ENCODE results near the gene ZNF664. TPM values are rescaled to one million over a fixed set of nuclear protein-coding genes. Genes with fewer than 3 reads are reported as not detected.
A peak's percentile ranks its signal among the peaks of the same experiment; 100 is the strongest.

ZNF664 gene
- total and polyA plus RNA-seq, 9 of the 15 experiments (the other 6 are each of a cell fraction or from before 2014, with no cell fraction given): 3.3 to 101 (median 63.6) TPM

GRCh38 chr12:123928274-123928865, 44.6 kb upstream of the ZNF664 start:
- in situ Hi-C loops (cut with MboI): no loop called here
- Histone ChIP-seq H3K4me2 (ENCODE audit: insufficient read depth, low read length) (no peak overlapping the region), H3K36me3 (ENCODE audit: control insufficient read depth, insufficient read depth, low read length) (no peaks in the 10 kb centered on the region), H3K27ac (ENCODE audit: extremely low read depth, low read depth, low read length) (no peak overlapping the region), H3K9ac (ENCODE audit: insufficient read depth in 1 of 2, low read depth in 2 of 2, low read length in 2 of 2) (no peak overlapping the region; a peak in 1 of 4 replicates), H4K20me1 (replicated peaks; ENCODE audit: control insufficient read depth, insufficient read depth, low read length) (0 out of 2 replicates have a peak, but pooled peaks cover 3% of the 10 kb centered on the region), H2AFZ (ENCODE audit: low read depth, low read length) (no peak overlapping the region), H3K79me2 (ENCODE audit: control insufficient read depth, insufficient read depth, low read length) (no peaks in the 10 kb centered on the region), H3K9me1 (ENCODE audit: control insufficient read depth, insufficient read depth, low read length) (no peaks in the 10 kb centered on the region), H3K27me3 (ENCODE audit: control insufficient read depth in 2 of 2, insufficient read depth in 2 of 2, low read length in 2 of 2) (peaks cover 53 to 90% of the 10 kb centered on the region in 2 experiments), H3K9me3 (replicated peaks; ENCODE audit: control insufficient read depth, insufficient read depth, low read depth, low read length) (no peaks in the 10 kb centered on the region), H3K4me3 (no peak overlapping the region), H3K4me1 (replicated peaks in 1 of 2; ENCODE audit: control insufficient read depth in 2 of 2, insufficient read depth in 2 of 2, low read length in 2 of 2) (peaks cover 0 to 4% of the 10 kb centered on the region in 2 experiments; a peak in 2 of 5 replicates)
- WGBS (ENCODE audit: insufficient coverage, low coverage, missing lambda C conversion rate): 10% methylated on average over 15 of the region's 15 CpGs
- ChIA-PET CTCF (ENCODE audit: low intra/inter-chr PET ratio) (no interaction called here), POLR2A (interaction anchor here (0.6 to 1.1 kb wide), 3 partner anchors 10 to 60 kb away, joined by 3 read pairs; no protein-coding TSS in a partner anchor)
- peak; percentile 85 for ATAC-seq
- no TSS peak for BruUV-seq (replicated peaks)
- no peak for FAIRE-seq
- intact Hi-C loops (cut with micrococcal nuclease): loop anchor here (5.0 kb wide), 1 partner anchor 126 kb away; no protein-coding TSS in a partner anchor
- TF ChIP-seq CTCF (IDR thresholded peaks at IDR 0.05 in 2 of 3, conservative IDR thresholded peaks at IDR 0.05 in 1 of 3; ENCODE audit: insufficient read depth in 2 of 3, low read depth in 1 of 3, low read length in 3 of 3) (peak; percentile 32 to 47 (median 41); a peak in 4 of 6 replicates), CTBP1 (IDR thresholded peaks at IDR 0.05; ENCODE audit: borderline replicate concordance) (peak; percentile 15; the same call in 1 of the 2 replicates), NR0B1 (IDR thresholded peaks at IDR 0.05; ENCODE audit: partially characterized antibody) (no peak), THRB (CRISPR knock-in tag; conservative IDR thresholded peaks at IDR 0.05) (no peak), RAD21 (CRISPR knock-in tag; conservative IDR thresholded peaks at IDR 0.05 in 1 of 2, IDR thresholded peaks at IDR 0.05 in 1 of 2) (peak; percentile 29 to 53), TARDBP (IDR thresholded peaks at IDR 0.05) (no peak)
- DNase-seq (ENCODE audit: extremely low read depth in 1 of 4, low spot score in 3 of 4): peak in 3 of 4 experiments; percentile 28 to 46 (median 28)
